Endodermal cell (in vitro differentiated cells): ENCODE measurements around the gene FADS1. TPM values are rescaled to one million over a fixed set of nuclear protein-coding genes. Genes with fewer than 3 reads are reported as not detected.
A peak's percentile ranks its signal among the peaks of the same experiment; 100 is the strongest.

Experiments
- DNase-seq: peaks from one replicate; pipeline ENCODE4 v3.0.0-alpha.2; 2017
- H3K27ac ChIP-seq: 2 replicates; pipeline ENCODE4 v1.5.1; 2013; ENCODE audit warnings: mild to moderate bottlenecking, low read depth, low read length, moderate library complexity
- H3K27me3 ChIP-seq: 2 replicates; pipeline ENCODE4 v1.6.1; 2013; ENCODE audit warnings: mild to moderate bottlenecking, low read length, moderate library complexity; ENCODE audit not compliant: insufficient read depth, control insufficient read depth, poor library complexity, severe bottlenecking
- H3K36me3 ChIP-seq: 2 replicates; pipeline ENCODE4 v1.7.0; 2013; ENCODE audit warnings: mild to moderate bottlenecking, low read length, moderate library complexity; ENCODE audit not compliant: control insufficient read depth, insufficient read depth
- H3K4me1 ChIP-seq: one replicate; pipeline ENCODE4 v1.7.0; 2013; ENCODE audit warnings: low read length; ENCODE audit not compliant: control insufficient read depth, insufficient read depth
- H3K4me3 ChIP-seq: 2 replicates; pipeline ENCODE4 v1.5.1; 2013; ENCODE audit warnings: mild to moderate bottlenecking, low read length, moderate library complexity
- H3K9ac ChIP-seq: 2 replicates; pipeline ENCODE4 v1.6.1; 2013; ENCODE audit warnings: mild to moderate bottlenecking, low read length, moderate library complexity; ENCODE audit not compliant: poor library complexity, severe bottlenecking; ENCODE audit errors: extremely low read depth
- H3K9me3 ChIP-seq: 2 replicates; pipeline ENCODE4 v1.6.1; 2013; ENCODE audit warnings: mild to moderate bottlenecking, low read length, moderate library complexity; ENCODE audit not compliant: control insufficient read depth
- H3K27ac Mint-ChIP-seq: 2 replicates; pipeline ENCODE4 v1.8.0; 2020; ENCODE audit warnings: mixed read lengths
- H3K27me3 Mint-ChIP-seq: 2 replicates; pipeline ENCODE4 v1.8.0; 2021; ENCODE audit warnings: mild to moderate bottlenecking, mixed read lengths; ENCODE audit not compliant: insufficient read depth
- H3K36me3 Mint-ChIP-seq: 2 replicates; pipeline ENCODE4 v1.8.0; 2020; ENCODE audit warnings: low read depth, mixed read lengths
- H3K4me1 Mint-ChIP-seq: 2 replicates; pipeline ENCODE4 v1.8.0; 2020; ENCODE audit warnings: mixed read lengths
- H3K4me3 Mint-ChIP-seq: 2 replicates; pipeline ENCODE4 v1.8.0; 2020; ENCODE audit warnings: mild to moderate bottlenecking, moderate library complexity, mixed read lengths
- H3K9me3 Mint-ChIP-seq: 2 replicates; pipeline ENCODE4 v1.8.0; 2020; ENCODE audit warnings: mild to moderate bottlenecking, mixed read lengths
- CTCF ChIP-seq: fragments of 200-600 bp; sonication (generic); conservative IDR thresholded peaks from 2 replicates; pipeline ENCODE4 v1.5.0; 2021; ENCODE audit warnings: antibody characterized with exemption, mild to moderate bottlenecking
- WGBS, 2 experiments: methylation state at CpG; one replicate each; pipeline versions ENCODE4 v1.1.5 to v1.1.7; 2013; ENCODE audit warnings: missing lambda C conversion rate in 2 of 2, mixed read lengths in 1 of 2; ENCODE audit not compliant: insufficient coverage in 1 of 2, insufficient read length in 1 of 2; 5-methylcytosine and 5-hydroxymethylcytosine counted together
- total RNA-seq, 2 donors: library from RNA; stranded (reverse); fragmentation: NEBNext Ultra II Directional in 1 of 2; extraction: Animal tissue kit (Norgen Biotek cat#: 25700) in 1 of 2; gene quantifications; 2 replicates in 1 of 2; 3 replicates in 1 of 2; pipeline ENCODE4 v1.2.1, GENCODE V29; 2021

Gene FADS1
- total RNA-seq, 2 donors from 2014 or later = 127 to 138 TPM

- Histone ChIP-seq H3K27ac (no peak overlapping the region), H3K9ac (peak overlapping the region; percentile 32), H3K4me1 (peaks cover 45% of the 10 kb centered on the region), H3K27me3 (no peaks in the 10 kb centered on the region), H3K4me3 (peak overlapping the region; percentile 84), H3K9me3 (no peaks in the 10 kb centered on the region), H3K36me3 (no peaks in the 10 kb centered on the region)
- TF ChIP-seq CTCF = no peak
- WGBS, 2 experiments = 93 to 100% methylated on average over 2 to 4 of the region's 5 CpGs
- Mint-ChIP-seq H3K27me3 (peaks cover 27% of the 10 kb centered on the region), H3K4me3 (peak overlapping the region; percentile 70), H3K4me1 (peaks cover 43% of the 10 kb centered on the region), H3K36me3 (no peaks in the 10 kb centered on the region), H3K9me3 (no peaks in the 10 kb centered on the region), H3K27ac (peak overlapping the region; percentile 13)
- no peak for DNase-seq
Observed at GRCh38 chr11:61753672-61754071, 63.1 kb downstream of the FADS1 start.

- Mint-ChIP-seq H3K4me3 (peak overlapping the region; percentile 70), H3K36me3 (no peaks in the 10 kb centered on the region), H3K9me3 (no peaks in the 10 kb centered on the region), H3K4me1 (peaks cover 43% of the 10 kb centered on the region), H3K27me3 (peaks cover 27% of the 10 kb centered on the region), H3K27ac (no peak overlapping the region)
- Histone ChIP-seq H3K27me3 (no peaks in the 10 kb centered on the region), H3K9me3 (no peaks in the 10 kb centered on the region), H3K9ac (peak overlapping the region; percentile 47), H3K4me3 (peak overlapping the region; percentile 84), H3K27ac (no peak overlapping the region), H3K4me1 (peaks cover 46% of the 10 kb centered on the region), H3K36me3 (no peaks in the 10 kb centered on the region)
- 36 to 60% methylated on average over 7 to 17 of the region's 17 CpGs for WGBS, 2 experiments
- no peak for TF ChIP-seq CTCF
- DNase-seq = no peak
Observed at GRCh38 chr11:61752925-61753521, 63.8 kb downstream of the FADS1 start.

- Histone ChIP-seq H3K27me3 (no peaks in the 10 kb centered on the region), H3K9ac (peak within 1 kb of the TSS; percentile 47), H3K36me3 (no peaks in the 10 kb centered on the region), H3K9me3 (no peaks in the 10 kb centered on the region), H3K4me1 (peaks cover 51% of the 10 kb centered on the region), H3K27ac (no peak within 1 kb of the TSS), H3K4me3 (peak within 1 kb of the TSS; percentile 84)
- Mint-ChIP-seq H3K4me3 (peak within 1 kb of the TSS; percentile 70), H3K4me1 (peaks cover 43% of the 10 kb centered on the region), H3K9me3 (no peaks in the 10 kb centered on the region), H3K27ac (no peak within 1 kb of the TSS), H3K36me3 (no peaks in the 10 kb centered on the region), H3K27me3 (peaks cover 27% of the 10 kb centered on the region)
- WGBS, 2 experiments = 2 to 6% methylated on average over 17 to 93 of the region's 93 CpGs
- DNase-seq = peak; percentile 89
- peak; percentile 68 for TF ChIP-seq CTCF
Observed at GRCh38 chr11:61752117-61752924, 64.5 kb downstream of the FADS1 start, which contains the start of gene MYRF. TSS of gene MYRF (plus strand) at chr11:61752636. CDS start at chr11:61752745, 109 bp downstream.
